Mesenteric fat pad (tissue), 1 donor: ENCODE results near the gene MAFF. TPM values are rescaled to one million over a fixed set of nuclear protein-coding genes. Genes with fewer than 3 reads are reported as not detected.
A peak's percentile ranks its signal among the peaks of the same experiment; 100 is the strongest.
"Not testable (repeated sequence)": the region's sequence is repeated elsewhere in the genome, so short reads cannot be mapped to it uniquely, and the experiment has no call there.

ENCODE experiments used
- DNase-seq: peaks from one replicate; pipeline ENCODE4 v3.0.0-alpha.2; 2020; ENCODE audit warnings: low spot score
- long read RNA-seq: library from polyadenylated mRNA; unstranded; transcript quantifications from one replicate; pipeline ENCODE4 v2.0.0, GENCODE V29; 2020
- total RNA-seq: library from RNA; stranded (reverse); fragmentation: NEBNext Ultra II Directional; extraction: Animal tissue kit (Norgen Biotek cat#: 25700); gene quantifications from one replicate; pipeline ENCODE4 v1.2.1, GENCODE V29; 2021
- donor health status: DM: yes; HTN: yes; CAD: no.

The MAFF gene
- total RNA-seq = 101 TPM
- long read RNA-seq, transcript MAFF-201 (3 exons, 2,490 nt) = major isoform, 166 of 208 reads
- long read RNA-seq, partial matches to known transcripts = 35 of 208 reads
- long read RNA-seq, other reads (novel, unspliced or antisense) = 4 of 208 reads

DNA sequence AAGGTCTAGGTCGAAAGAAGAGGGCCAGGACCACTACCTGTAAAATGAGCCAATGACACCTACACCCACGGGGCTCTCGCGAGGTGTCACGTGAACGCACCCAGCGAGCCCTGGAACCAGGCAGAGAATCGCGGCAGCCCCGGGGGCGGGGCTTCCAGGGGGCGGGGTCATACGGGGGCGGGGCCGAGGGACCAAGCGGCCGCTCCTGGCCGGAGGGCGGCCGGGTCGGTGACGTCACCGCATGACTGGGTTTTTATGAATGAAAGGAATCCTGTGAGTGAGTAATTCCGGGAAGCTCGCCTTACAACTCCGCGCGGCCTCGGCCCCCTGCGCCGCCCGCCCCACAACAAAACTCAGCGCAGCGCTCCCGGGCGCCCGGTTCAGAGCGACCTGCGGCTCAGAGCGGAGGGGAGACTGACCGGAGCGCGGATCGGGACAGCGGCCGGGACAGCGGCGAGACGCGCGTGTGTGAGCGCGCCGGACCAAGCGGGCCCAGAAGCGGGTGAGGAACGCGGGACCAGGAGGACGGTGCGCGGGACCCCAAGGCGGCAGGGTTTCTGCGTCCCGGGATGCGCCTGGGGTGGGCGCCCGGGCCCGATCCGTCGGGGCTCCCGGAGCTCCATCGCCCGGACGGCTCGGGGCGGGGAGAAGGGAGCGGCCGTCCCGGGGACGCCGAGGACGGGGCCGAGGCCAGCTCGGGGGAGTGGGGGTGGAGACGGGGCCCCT lies at the start of gene MAFF:
MAFF (plus strand) TSS at position 284 of the 726 bp plus-strand sequence. CDS start 11,860 bp downstream, outside the sequence.
- peak; percentile 99 for DNase-seq

DNA sequence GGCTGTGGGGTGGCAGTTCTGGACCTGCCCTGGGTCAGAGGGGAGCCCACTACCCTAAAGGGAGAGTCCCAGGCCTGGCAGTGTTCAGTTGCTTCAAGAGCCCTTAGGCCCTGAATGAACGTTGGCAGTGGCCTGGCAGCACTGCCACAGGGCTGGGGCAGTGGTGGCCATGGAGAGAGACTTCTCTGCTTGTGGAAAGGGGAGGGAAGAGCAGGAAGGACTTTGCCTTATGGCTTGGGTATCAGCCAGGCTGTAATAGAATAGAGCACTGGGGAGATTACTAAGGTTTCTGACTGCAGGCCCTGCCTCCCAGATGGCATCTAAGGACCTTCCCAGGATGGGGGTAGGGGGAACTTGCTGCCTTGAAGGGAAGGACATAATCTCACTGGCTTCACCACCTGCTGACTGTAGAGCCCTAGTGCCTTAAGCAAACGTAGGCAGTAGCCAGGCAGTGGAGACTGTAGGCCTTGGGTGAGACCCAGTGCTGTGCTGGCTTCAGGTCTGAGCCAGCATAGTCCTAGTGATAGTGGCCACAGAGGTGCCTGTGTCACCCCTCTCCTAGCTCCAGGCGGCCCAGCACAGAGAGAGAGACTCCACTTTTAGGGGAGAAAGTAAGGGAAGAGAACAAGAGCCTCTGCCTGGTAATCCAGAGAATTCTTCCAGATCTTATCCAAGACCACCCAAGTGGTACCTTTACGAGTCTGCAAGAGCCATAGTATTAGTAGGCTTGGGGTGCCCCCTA lies 47.8 kb upstream of the MAFF start:
- DNase-seq = peak; percentile 26

DNA sequence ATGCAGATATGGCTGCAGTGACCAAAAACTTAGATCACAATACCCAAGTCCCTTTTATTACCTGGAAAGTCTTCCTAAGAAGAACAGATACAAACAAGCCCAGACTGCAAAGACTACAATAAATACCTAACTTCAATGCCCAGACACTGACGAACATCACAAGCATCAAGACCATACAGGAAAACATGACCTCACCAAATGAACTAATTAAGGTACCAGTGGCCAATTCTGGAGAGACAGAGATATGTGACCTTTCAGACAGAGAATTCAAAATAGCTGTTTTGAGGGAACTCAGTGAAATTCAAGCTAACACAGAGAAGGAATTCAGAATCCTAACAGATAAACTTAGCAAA lies 47.3 kb upstream of the MAFF start:
- not testable (repeated sequence) for DNase-seq

DNA sequence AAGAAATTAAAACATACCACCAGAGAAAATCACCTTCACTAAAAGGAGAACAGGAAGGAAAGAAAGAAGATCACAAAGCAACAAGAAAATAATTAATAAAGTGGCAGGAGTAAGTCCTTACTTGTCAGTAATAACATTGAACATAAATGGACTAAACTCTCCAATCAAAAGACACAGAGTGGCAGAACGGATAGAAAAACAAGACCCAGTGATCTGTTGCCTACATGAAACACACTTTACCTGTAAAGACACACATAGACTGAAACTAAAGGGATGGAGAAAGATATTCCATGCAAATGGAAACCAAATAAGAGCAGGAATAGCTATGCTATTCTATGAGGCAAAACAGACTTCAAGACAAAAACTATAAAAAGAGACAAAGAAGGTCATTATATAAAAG lies 46.1 kb upstream of the MAFF start:
- DNase-seq = no peak

DNA sequence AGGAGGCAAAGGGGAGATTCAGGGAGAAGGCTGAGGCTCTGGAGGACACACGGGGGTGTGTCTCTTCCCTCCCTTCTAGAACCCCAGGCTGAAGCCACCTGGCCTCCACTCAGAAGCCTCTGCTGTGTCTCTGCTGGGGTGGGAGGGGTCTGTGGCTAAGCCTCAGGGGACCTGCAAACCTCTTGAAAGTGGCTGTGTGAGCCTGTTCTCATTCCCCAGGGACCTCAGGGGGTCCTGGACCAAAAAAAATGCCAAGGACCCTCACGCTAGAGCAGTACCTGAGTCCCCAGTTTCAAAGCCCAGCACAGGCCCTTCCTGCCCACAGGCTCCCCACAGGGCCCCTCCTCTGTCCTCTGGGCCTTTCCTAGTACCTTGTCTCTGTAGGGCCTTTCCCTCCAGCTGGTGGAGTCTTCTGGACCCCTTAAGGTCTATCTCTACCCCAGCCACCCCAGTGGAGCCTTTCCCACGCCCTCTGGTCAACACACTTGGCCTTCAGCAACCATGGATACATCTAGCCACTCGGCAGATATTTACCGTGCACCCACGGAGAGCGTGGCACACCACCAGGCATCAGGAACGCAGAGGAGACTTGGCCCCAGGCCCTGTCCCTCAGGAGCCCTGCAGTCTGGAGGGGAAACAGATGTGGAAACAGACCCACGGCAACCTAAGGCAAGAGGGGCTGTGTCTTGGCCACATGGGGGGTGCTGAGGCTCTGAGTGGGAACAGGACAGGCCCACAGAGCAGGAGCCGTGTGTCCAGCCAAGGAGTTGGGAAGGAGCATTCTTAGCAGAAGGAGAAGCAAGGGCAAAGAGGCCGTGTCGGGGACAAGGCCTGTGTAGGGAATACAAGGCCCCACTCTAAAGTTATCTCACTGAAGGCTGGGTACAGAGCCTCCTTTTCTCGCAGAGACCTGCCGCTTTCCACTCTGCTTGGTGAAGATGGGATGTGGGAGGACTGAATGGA lies 38.6 kb upstream of the MAFF start:
- DNase-seq = no peak

DNA sequence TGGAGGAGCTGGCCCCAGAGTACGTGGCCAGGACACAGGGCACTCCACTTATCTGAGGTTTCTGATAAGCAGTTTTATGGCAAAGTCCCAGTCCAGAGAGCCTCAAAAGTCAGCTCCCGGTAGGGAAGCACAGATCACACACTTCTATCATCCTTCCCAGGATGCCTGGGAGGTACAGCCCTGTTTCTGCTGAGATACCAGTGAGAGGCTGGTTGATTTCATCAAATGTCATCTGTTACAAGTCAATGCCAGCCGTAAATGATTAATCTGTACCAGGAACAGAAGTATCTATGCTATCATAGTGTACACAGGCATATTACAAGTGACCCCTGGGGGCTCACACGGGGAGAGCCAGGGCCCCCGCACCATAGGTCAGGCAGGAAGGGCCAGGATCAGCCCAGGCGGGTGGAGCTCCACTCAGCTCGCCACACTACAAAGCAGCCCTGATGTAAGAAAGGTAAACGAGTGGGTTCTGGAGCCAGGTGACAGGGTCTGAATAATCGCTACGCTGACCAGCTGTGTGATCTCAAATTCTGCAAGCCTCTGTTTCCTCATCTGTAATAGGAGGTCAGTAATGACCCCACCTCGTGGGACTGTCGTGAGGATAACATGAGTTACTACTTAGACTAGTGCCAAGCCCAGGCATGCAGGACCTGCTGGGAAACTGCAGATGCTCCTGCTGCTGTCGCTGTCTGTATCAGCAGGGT lies 37.8 kb upstream of the MAFF start:
- DNase-seq = no peak

DNA sequence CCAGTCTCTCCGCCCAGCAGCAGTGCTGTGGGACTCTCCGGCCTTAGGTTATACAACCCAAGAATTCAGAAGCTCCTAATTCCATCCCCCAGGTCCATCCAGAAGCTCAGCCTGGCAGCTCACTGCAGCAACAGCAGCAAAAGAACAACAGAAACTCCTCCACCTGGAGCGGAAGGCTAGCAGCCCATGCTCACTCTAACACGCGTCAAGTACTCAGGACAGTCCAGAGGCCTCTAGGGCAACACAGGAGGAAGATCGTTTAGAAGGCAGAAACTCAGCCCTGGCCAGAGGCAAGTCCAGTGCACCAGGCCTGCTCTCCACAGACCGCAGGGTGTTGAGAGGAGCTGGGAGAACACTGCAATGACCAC lies 37.3 kb upstream of the MAFF start:
- no peak for DNase-seq

DNA sequence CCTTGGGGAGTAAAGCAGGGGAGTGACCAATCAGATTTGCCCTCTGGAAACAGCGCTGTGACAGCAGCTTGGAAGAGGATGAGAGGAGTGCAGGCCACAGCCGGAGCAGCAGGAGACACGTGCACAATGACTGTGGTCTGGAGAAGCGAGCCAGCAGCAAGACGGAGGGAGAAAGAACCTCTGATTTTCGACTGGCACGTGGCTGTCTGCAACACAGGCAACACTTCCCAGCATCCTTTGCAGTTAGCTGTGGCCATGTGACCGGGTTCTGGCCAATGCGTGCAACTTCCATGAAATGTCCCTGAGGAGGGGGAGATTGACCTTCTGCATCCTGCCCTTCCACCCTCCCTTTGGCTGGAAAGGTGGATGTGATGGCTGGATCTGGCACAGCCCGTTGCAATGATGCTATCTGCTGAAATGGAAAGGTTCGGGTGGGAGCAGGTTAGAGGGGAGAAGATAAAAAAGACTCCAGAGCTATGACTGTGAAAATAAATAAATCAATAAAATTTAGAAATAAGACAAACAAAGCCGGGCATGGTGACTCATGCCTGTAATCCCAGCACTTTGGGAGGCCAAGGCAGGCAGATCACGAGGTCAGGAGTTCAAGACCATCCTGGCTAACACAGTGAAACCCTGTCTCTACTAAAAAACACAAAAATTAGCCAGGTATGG lies 35.7 kb upstream of the MAFF start:
- DNase-seq = no peak

DNA sequence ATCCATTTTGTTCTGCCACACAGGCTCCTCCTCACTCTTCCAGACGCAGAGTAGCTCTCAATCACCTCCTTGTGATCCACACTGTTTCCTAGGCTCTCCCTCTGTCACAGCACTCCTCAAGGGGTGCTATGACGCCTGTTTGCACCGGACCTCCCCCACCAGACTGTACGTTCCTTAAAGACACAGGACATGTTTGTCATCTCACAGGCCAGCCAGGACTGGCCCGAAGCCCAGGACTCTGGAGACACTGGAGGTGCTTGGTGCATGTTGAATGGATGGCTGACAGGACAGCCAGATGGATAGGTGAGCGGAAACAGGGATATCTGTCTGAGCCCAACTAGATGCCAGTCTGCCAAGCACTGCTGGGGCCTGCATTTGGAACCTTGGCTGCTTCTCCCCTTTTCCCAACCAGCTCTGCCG lies 33.8 kb upstream of the MAFF start:
- DNase-seq = no peak

DNA sequence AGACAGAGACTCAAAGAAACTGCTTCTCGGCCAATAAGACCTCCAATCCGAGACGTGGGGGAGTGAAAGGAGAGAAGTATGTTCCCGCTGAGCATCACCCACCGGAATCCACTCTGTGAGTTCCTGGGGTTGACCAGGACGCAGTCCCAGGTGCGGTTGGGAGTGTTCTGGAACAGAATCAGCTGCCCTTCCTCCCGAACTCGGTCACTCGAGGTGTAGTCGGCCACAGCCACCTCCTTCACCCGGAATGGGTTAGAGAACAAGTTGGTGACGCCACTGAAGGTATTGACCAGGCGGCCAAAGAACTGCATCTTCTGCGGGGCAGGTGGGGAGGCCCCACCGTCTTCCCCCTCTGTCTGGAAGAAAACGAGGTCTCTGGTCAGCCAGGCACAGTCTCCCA lies 32.7 kb upstream of the MAFF start:
- DNase-seq = peak; percentile 26

DNA sequence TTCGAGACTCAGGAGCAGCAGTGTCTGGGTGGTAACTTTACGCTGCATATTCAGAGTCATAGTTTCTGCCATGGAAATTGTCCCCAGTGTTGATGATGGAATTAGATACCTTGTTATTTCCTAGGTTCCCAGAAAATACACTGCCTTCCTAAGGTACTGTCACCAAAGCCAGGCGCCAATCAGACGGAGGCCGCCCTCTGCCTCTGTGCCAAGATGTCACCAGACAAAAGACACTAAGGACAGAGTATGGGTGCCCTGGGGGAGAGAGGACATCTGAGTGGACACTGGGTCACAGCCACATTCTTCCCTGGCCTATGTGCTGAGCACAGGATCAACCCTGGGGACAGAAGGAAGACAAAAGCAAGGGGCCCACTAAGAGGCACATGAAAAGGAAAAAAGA lies 31.3 kb upstream of the MAFF start:
- DNase-seq = no peak

DNA sequence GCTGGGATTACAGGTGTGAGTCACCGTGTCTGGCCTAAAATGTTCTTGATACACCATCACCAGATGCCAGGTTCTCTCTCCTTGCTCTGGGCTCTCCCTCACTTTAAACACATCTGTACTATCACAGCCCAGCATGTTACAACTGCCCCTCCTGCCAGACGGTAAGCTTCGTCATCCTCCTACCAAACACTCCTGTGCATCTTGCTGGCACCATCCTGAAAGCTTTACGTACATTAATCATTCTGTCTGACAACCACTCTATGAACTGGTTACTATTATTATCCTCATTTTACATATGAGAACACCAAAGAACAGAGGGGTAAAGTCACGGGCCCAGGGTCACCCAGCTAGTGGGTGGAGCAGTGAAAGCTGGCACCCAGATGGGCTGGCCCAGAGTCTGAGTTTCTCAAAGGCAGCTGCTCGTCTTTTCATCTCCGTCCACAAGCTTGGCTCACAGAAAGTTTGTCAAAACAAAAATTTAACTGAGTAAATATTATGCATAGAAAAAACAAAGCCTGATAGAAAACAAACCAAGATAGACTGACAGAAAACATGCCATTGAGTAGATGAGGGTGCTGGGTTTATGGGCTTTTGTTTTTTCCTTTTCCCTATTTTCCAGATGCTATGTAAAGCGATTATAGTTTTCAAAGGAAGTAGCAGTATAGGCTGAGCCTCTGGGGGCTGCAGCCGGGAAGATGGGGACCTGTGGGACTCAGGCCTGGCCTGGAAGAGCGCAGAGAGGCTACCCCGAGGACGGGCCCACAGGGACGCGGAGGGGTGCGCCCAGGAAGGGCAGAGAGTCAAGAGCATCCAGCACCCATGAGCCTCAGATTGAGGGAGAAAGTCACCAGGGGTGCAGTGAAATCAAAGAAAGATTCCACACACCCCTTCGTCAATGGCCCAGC lies 29.6 kb upstream of the MAFF start:
- no peak for DNase-seq

DNA sequence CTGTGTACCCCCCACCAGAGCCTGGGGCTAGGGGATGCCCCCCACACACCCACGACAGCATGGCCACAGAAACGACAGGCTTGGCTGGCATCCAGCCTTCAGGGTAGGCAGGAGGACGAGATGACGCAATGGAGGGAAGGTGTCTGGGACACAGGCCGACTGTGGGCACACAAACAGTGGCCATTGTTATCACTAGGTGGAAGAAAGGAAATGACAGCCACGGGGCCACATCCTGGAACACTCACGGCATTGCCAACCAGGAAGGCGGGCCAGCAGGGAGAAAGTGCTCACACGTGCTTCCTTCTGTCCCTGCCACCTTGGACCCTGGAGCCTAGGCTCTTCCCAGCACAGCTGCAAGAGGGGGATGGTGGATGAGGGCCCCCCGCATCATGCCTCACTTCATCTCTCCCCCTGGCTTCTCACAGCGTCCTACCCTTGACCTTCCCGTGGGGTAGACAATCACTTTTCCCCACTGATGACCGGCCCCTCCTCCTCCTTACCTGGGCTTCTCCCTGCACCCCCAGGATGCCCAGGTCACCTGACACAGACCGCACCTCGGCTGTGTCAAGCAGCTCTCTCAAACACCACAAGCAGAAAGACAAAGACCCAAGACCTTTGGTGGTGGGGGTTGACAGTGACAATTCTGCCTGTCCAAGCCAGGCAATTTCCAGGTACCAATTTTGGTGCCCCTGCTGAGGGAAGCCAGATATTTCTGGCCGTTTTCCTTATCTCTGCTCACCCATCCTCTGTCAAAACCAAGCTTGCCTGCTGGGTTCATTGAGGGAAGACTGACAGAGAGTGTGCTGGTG lies 28.8 kb upstream of the MAFF start:
- DNase-seq = no peak

DNA sequence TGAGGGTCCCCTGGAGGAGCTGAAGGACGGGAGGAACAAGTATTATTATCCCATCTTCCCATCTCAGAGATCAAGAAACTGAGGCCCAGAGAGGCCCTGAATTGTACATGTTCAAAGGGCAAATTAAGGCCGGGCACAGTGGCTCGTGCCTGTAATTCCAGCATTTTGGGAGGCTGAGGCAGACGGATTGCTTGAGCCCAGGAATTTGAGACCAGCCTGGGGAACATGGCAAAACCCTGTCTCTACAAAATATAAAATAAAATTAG lies 28.2 kb upstream of the MAFF start:
- peak; percentile 45 for DNase-seq

DNA sequence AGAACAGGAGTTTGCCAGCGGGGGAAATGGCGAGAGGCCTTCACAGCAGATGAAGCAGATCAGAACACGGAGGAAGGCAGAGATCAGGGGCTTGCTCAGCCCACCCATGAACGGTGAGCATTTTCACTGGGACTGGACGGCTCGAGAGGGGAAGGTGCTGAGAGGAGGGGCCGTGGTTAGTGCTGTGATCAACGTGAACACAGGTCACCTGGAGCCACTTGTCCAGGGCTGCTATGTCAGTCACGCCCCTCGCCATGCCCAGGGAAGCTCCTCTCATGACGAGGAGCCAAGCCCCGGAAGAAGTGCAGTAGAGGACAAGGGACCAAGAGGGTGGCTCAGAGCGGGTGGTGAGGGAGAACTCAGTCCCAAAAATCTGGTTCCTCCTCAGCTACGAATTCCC lies 27.2 kb upstream of the MAFF start:
- no peak for DNase-seq

DNA sequence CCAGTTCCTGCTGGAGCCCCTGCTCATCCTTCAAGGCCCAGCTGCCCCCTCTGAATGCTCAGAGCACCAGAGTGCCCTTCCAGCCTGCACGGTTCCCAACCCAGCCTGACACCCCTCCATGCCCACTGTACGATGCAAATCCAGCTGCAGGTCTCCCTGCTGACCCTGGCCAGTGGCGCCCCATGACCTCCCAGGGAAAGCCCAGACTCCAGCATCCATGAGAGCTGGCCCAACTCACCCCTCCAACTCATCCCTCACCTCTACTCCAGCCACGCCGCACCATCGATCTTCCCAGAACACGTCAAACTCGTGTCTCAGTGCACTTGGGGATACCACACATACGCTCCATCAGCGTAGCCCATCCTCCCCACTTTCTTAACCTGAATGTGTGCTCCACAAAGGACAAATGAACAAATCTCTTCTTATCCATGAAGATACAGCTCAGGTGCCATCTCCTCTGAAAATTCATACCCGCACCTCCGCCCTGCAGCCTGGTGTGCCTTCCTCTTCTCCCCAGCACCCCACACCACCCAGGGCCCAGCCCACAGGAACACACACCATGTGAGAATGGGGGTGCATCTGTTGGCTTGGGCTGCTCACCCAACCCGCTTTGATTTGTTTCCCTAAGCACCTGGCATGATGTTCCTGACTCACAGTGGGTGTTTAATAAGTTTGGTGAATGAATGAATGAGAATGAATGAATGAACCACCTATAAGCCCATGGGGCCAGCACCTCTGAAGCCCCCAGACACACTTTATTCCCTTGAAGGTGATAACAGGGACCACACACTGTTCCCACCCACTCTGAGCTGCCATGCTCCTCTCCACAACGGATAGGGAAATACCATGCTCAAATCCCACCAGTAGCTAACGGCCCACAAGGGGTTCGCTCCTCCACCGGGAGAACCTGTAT lies 26.3 kb upstream of the MAFF start:
- DNase-seq = no peak

DNA sequence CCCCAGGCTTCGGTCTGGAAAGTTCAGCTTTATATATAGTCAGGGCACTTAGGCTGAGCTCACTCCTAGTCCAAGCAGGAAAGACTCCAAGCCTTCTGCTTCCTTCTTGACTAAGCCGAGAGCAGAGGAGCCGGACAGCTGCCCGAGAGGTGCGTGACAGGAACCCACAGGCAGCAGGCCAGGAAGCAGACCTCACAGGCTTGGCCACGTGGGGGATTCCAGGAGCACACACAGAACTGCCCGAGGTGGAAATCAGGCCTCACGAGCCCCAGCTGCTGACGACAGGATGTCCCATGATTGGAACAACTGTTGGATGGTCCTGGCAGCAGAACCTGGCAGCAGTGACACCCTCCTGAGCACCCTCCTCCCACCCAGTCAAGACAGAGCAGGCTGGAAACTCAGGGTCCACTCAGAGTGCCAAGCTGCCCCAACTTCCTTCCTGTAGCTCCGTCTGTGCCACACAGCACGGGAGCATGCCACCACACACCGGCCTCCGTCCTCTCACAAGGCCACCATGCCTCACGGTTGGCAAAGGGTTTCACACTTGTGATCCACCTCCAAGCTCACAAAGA lies 25.5 kb upstream of the MAFF start:
- no peak for DNase-seq
